CD4-positive, alpha-beta T cell (primary cell): ENCODE results near the gene SH3BP5. TPM values are rescaled to one million over a fixed set of nuclear protein-coding genes. Genes with fewer than 3 reads are reported as not detected.
A peak's percentile ranks its signal among the peaks of the same experiment; 100 is the strongest.

Experiments used
- ATAC-seq: fragments of 200-7000 bp; cut with Tn5 transposase; one replicate; pipeline ENCODE4 v1.10.0; 2022; ENCODE audit warnings: mild to moderate bottlenecking; ENCODE audit not compliant: poor library complexity
- CTCF ChIA-PET: fragments of 350-600 bp; sonication (Branson Sonifier 250); formaldehyde crosslinking; loops from one replicate; lab custom pipeline; 2021; ENCODE audit warnings: antibody characterized with exemption, inconsistent platforms; lab: Charles Lee
- POLR2A ChIA-PET: fragments of 350-600 bp; sonication (Branson Sonifier 250); formaldehyde crosslinking; loops from one replicate; lab custom pipeline; 2021; ENCODE audit warnings: antibody characterized with exemption, inconsistent platforms; lab: Charles Lee
- DNase-seq, 14 experiments: peaks; one replicate each; pipeline ENCODE4 v3.0.0-alpha.2; 2013 to 2020; ENCODE audit warnings: mixed read lengths in 2 of 14
- H3K27ac ChIP-seq, 2 donors: one replicate each; pipeline versions ENCODE4 v1.5.1 to v1.7.0; 2013; ENCODE audit warnings: low read length in 2 of 2, low read depth in 1 of 2, mild to moderate bottlenecking in 1 of 2
- H3K27me3 ChIP-seq, 2 experiments: 1 replicate in 1 of 2; 2 replicates in 1 of 2; pipeline versions ENCODE4 v1.6.1 to v1.7.0; 2013; ENCODE audit warnings: low read length in 2 of 2, control low read depth in 1 of 2, mild to moderate bottlenecking in 1 of 2, moderate library complexity in 1 of 2; ENCODE audit not compliant: insufficient read depth in 2 of 2, control insufficient read depth in 1 of 2
- H3K36me3 ChIP-seq: one replicate; pipeline ENCODE4 v1.6.1; 2013; ENCODE audit warnings: low read length, control low read depth; ENCODE audit not compliant: insufficient read depth
- H3K4me1 ChIP-seq: one replicate; pipeline ENCODE4 v1.6.1; 2013; ENCODE audit warnings: low read length, control low read depth; ENCODE audit not compliant: insufficient read depth
- H3K4me3 ChIP-seq: one replicate; pipeline ENCODE4 v1.5.1; 2013; ENCODE audit warnings: mild to moderate bottlenecking, low read length, moderate library complexity
- H3K9me3 ChIP-seq, 2 experiments: 1 replicate in 1 of 2; 2 replicates in 1 of 2; pipeline versions ENCODE4 v1.6.1 to v1.7.0; 2013; ENCODE audit warnings: low read length in 2 of 2, mild to moderate bottlenecking in 2 of 2, control low read depth in 1 of 2, moderate library complexity in 1 of 2; ENCODE audit not compliant: control insufficient read depth in 1 of 2, insufficient read depth in 1 of 2
- H3K27ac Mint-ChIP-seq: one replicate; pipeline ENCODE4 v1.8.0; 2020; ENCODE audit warnings: mixed read lengths
- H3K27me3 Mint-ChIP-seq: one replicate; pipeline ENCODE4 v1.8.0; 2021; ENCODE audit warnings: mixed read lengths
- H3K36me3 Mint-ChIP-seq: one replicate; pipeline ENCODE4 v1.8.0; 2021; ENCODE audit warnings: low read depth, mixed read lengths
- H3K4me1 Mint-ChIP-seq: one replicate; pipeline ENCODE4 v1.8.0; 2021; ENCODE audit warnings: low read depth, mixed read lengths
- H3K4me3 Mint-ChIP-seq: one replicate; pipeline ENCODE4 v1.8.0; 2020; ENCODE audit warnings: mild to moderate bottlenecking, mixed read lengths
- H3K9me3 Mint-ChIP-seq: one replicate; pipeline ENCODE4 v1.8.0; 2020; ENCODE audit warnings: mixed read lengths
- CTCF ChIP-seq: fragments of 200-600 bp; IDR thresholded peaks from one replicate; pipeline ENCODE4 v1.8.0; 2022; ENCODE audit warnings: antibody characterized with exemption, mild to moderate bottlenecking
- intact Hi-C, 2 experiments: fragments of 100-400 bp; cut with DNase I in 1 of 2; cut with micrococcal nuclease in 1 of 2; formaldehyde crosslinking; loops; one replicate each; pipeline versions ENCODE4 v1.15.1 to v1.9.0; 2023 to 2025; cut with DNase I, micrococcal nuclease
- total RNA-seq, 174 experiments: library from RNA in 2 of 174; stranded (reverse) in 2 of 174; gene quantifications; one replicate each; pipeline ENCODE4 v1.2.3 and lab custom pipeline; 2021 to 2026

SH3BP5 gene
- total RNA-seq, 2 experiments from 2014 or later, result 16.8 to 17.7 TPM

DNA sequence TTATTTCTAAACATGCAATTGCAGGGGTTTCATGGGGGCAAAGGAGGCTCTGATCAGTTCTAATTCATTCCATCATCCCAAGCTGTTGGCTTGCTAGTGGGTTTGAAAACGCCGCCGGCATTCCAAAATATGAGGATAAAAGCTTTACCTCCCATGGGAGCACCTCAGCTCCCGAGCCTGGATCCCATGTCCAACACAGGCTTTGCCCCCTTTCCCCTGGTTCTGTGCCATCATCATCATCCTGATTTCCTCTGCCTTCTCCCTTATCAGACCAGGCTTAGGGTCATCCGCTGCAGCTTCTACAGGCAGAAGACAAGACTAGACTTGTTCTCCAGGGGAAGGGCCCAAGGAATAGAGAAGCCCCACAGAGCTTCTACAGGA lies 25.4 kb downstream of the SH3BP5 start:
- Histone ChIP-seq H3K9me3 (no peaks in the 10 kb centered on the region), H3K27me3 (no peaks in the 10 kb centered on the region), H3K4me3 (no peak overlapping the region), H3K27ac (peak overlapping the region in 1 of 2 donors; percentile 5), H3K4me1 (peaks cover 71% of the 10 kb centered on the region), H3K36me3 (peaks cover 50% of the 10 kb centered on the region)
- no peak for DNase-seq
- peak overlapping the region; percentile 33 for H3K27ac Mint-ChIP-seq
- H3K4me1 Mint-ChIP-seq, result peaks cover 72% of the 10 kb centered on the region
- intact Hi-C loops, result no loop called here
- TF ChIP-seq CTCF, result no peak
- H3K27me3 Mint-ChIP-seq, result no peaks in the 10 kb centered on the region
- ChIA-PET CTCF (interaction anchor here (1.8 kb wide), 2 partner anchors 25 to 39 kb away, joined by 6 read pairs; partner anchors contain the start of gene SH3BP5), POLR2A (interaction anchor here (1.4 kb wide), 1 partner anchor 38 kb away, joined by 3 read pairs; no protein-coding TSS in a partner anchor)
- ATAC-seq, result no peak
- peaks cover 74% of the 10 kb centered on the region for H3K36me3 Mint-ChIP-seq
- H3K9me3 Mint-ChIP-seq, result no peaks in the 10 kb centered on the region
- no peak overlapping the region for H3K4me3 Mint-ChIP-seq

GRCh38 chr3:15305359-15305844 lies 27.0 kb downstream of the SH3BP5 start:
- ChIA-PET CTCF (interaction anchor here (1.1 to 1.9 kb wide), 3 partner anchors 15 to 37 kb away, joined by 3 to 9 read pairs (median 6); partner anchors contain the start of gene SH3BP5), POLR2A (interaction anchor here (3.0 kb wide), 1 partner anchor 13 kb away, joined by 15 read pairs; no protein-coding TSS in a partner anchor)
- Histone ChIP-seq H3K36me3 (peaks cover 54% of the 10 kb centered on the region), H3K4me3 (no peak overlapping the region), H3K27me3 (no peaks in the 10 kb centered on the region), H3K4me1 (peaks cover 70% of the 10 kb centered on the region), H3K27ac (no peak overlapping the region), H3K9me3 (no peaks in the 10 kb centered on the region)
- ATAC-seq, result peak; percentile 20
- H3K9me3 Mint-ChIP-seq, result no peaks in the 10 kb centered on the region
- TF ChIP-seq CTCF, result peak; percentile 26
- peak overlapping the region; percentile 25 for H3K27ac Mint-ChIP-seq
- peaks cover 82% of the 10 kb centered on the region for H3K36me3 Mint-ChIP-seq
- DNase-seq, result peak in 1 of 14 experiments; percentile 44
- intact Hi-C loops, result no loop called here
- H3K4me1 Mint-ChIP-seq, result peaks cover 77% of the 10 kb centered on the region
- no peaks in the 10 kb centered on the region for H3K27me3 Mint-ChIP-seq
- H3K4me3 Mint-ChIP-seq, result no peak overlapping the region

GRCh38 chr3:15303728-15304127 lies 28.7 kb downstream of the SH3BP5 start:
- H3K4me1 Mint-ChIP-seq, result peaks cover 73% of the 10 kb centered on the region
- H3K36me3 Mint-ChIP-seq, result peaks cover 80% of the 10 kb centered on the region
- intact Hi-C loops, result no loop called here

More at GRCh38 chr3:15303728-15304127, 28.7 kb downstream of the SH3BP5 start:
- Histone ChIP-seq H3K27ac (no peak overlapping the region), H3K36me3 (peaks cover 57% of the 10 kb centered on the region), H3K4me1 (peaks cover 69% of the 10 kb centered on the region), H3K4me3 (peak overlapping the region; percentile 36), H3K9me3 (no peaks in the 10 kb centered on the region), H3K27me3 (no peaks in the 10 kb centered on the region)
- peak overlapping the region; percentile 49 for H3K4me3 Mint-ChIP-seq
- DNase-seq (no peak), ATAC-seq (no peak)
- TF ChIP-seq CTCF, result no peak
- no peaks in the 10 kb centered on the region for H3K27me3 Mint-ChIP-seq
- peak overlapping the region; percentile 82 for H3K27ac Mint-ChIP-seq
- ChIA-PET POLR2A (interaction anchor here (1.0 to 3.0 kb wide), 5 partner anchors 9 to 36 kb away, joined by 3 to 15 read pairs (median 5); partner anchors contain the start of gene SH3BP5), CTCF (interaction anchor here (1.9 kb wide), 1 partner anchor 36 kb away, joined by 9 read pairs; no protein-coding TSS in a partner anchor)
- H3K9me3 Mint-ChIP-seq, result no peaks in the 10 kb centered on the region
